HG03575 (cell line): ENCODE data around the gene TRMU.
"Not testable (repeated sequence)": the region's sequence is repeated elsewhere in the genome, so short reads cannot be mapped to it uniquely, and the experiment has no call there.

Experiments
- ATAC-seq: cut with Tn5 transposase; IDR thresholded peaks from one replicate; pipeline ENCODE4 v1.9.1; 2021; ENCODE audit not compliant: unreplicated experiment, insufficient number of reproducible peaks, low FRiP score; ENCODE audit errors: extremely low read depth

Gene TRMU

DNA sequence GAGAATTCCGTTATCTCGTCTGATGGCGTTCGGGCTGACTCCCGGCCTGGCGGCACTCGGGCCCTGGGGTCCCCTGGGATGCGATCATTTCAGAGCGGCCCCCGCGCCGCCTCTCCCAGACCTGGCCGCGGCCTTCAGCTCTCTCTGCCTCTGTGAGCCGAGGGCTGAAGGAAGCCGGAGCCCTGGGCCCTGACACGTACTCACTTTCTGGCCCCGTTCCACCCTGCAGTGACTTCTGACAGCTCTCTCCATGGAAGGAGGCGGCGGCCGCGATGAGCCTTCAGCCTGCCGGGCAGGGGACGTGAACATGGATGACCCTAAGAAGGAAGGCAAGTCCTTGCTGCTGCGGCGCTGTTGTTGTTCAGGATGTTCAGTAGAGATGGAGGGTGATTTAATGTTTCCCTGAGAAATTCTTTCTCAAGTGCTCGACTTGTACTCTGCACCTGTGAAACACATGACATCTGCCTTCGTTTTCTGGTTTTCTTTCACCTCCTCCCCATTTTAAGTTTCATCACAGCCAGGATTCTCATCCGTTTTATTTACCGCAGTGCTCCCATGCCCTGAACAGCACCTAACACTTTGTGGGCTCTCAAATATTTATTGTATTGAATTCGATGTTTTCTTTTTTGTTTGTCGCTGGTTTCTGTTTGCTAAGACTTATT is 38.2 kb upstream of the TRMU start:
- no peak for ATAC-seq

GRCh38 chr22:46299101-46299500 is 36.4 kb upstream of the TRMU start:
- ATAC-seq = no peak

GRCh38 chr22:46300491-46300890 is 35.0 kb upstream of the TRMU start:
- no peak for ATAC-seq

GRCh38 chr22:46303347-46303965 is 32.1 kb upstream of the TRMU start:
- ATAC-seq = no peak

- ATAC-seq = no peak
Measured at GRCh38 chr22:46308283-46308988, 27.1 kb upstream of the TRMU start.

DNA sequence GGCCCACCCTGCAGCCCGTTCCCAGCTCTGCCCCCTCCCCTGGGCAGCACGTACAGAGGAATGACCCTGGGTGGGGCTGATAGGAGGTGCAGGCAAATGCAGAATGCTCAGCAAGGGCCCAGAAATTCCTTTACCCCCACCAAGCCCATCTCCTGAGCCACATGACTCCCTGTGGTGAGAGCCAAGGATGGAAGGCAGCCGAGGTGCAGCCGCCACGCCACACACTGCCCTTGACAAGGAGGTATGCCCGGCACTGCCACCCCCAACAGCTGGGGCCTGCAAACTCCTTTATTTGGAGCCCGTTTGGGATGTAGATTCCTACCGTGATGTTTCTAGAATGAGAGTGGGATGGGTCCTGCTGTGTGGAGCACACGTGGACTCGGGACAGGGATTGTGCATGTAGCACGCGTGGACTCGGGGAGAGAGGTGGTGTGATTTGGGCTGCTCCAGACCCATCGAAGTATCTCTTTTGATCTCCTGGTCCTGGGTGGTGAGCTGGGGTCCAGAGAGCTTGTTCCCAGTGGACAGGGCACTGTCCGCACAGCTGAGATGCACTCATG is 25.9 kb upstream of the TRMU start:
- no peak for ATAC-seq

GRCh38 chr22:46312056-46312455 is 23.5 kb upstream of the TRMU start:
- no peak for ATAC-seq

DNA sequence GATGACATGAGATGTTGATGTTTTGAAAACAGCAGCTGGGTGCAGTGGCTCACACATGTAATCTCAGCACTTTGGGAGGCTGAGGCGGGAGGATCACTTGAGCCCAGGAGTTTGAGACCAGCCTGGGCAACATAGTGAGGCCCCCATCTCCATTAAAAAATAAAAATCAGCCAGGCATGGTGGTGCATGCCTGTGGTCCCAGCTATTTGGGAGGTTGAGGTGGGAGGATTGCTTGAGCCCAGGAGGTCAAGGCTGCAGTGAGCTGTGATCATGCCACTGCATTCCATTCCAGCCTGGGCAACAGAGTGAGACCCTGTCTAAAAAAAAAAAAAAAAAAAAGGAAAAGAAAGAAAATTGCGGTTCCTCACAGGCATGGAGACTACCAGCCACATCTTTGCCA is 22.7 kb upstream of the TRMU start:
- ATAC-seq = not testable (repeated sequence)

DNA sequence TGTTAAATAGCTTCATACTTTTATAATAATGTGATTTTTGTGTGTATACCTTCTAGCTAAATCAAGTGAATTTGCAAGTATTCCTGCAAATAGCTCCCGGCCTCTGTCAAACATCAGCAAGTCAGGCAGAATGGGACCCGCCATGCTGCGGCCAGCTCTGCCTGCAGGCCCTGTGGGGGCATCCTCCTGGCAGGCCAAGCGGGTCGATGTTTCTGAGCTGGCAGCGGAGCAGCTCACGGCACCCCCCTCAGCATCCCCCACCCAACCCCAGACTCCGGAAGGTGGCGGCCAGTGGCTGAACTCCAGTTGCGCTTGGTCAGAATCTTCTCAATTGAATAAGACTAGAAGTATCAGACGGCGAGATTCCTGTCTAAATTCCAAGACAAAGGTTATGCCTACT is 19.5 kb upstream of the TRMU start:
- no peak for ATAC-seq

GRCh38 chr22:46317646-46318045 is 17.9 kb upstream of the TRMU start:
- no peak for ATAC-seq

- no peak for ATAC-seq
Measured at GRCh38 chr22:46318576-46318975, 16.9 kb upstream of the TRMU start.

DNA sequence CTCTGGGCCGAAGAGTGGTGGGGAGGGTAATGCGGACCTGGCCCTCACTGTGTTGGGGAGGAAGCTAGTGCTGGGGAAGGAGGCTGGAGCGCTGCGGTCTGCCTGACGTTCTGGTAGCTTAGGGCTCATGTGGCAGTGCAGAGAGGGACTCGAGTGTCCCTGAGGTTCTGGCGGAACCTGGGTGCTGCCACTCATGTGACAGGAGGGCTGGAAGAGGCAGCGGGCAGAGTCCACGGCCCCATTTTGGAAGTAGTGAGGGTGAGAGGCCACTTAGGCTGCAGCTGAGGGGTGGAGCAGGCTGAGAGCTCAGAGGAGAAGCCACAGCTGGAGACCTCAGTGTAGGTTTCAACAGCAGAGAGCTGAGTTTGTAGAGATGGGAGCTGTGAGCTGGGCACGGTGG is 16.2 kb upstream of the TRMU start:
- ATAC-seq = no peak

- no peak for ATAC-seq
Measured at GRCh38 chr22:46320166-46320710, 15.3 kb upstream of the TRMU start.

DNA sequence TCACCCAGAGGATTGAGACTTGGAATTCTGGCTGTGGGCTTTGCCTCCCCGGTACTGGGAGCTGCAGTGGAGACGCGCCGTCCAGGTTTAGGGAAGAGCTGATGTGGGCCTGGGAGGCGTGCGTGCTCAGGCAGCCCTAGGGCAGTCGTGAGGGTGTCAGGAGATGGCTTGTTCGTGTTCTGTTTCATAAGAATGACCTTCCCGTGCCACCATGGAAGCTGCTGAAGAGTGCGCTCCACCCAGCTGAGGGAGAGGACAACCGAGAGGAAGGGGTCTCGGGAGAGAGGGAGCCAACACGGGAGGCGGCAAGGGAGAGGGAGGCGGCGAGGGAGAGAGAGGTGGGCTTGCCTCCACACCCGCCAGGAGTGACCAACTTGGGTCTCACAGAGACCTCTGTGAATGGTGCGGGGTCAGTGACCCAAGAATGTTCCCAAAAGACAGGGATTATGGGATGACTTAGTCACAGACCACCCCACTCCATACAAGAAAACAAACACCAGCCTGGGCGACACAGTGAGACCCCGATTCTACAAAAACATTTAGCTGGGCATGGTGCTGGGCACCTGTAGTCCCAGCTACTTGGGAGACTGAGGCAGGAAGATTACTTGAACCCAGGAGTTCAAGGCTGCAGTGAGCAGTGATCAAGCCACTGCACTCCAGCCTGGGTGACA is 14.7 kb upstream of the TRMU start:
- no peak for ATAC-seq

DNA sequence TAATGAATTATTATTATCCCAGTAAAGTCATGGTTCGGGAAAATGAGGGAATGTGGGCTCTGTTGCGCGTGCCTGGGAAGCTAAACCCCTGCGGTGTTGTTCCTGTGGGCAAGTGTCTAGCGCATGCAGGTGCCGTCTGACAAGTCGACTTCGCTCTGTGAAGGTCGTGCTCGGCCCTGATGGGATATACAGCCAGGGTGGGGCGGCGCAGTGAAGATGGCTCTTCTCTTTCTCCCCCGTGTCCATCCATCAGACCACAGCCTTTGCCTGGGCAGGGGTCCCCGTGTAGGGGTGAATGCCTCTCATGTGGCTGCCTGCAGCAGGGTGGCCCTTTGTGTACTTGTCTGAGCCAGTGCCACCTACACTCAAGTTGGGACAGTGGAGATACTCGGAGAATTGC is 12.8 kb upstream of the TRMU start:
- ATAC-seq = no peak

- ATAC-seq = no peak
Measured at GRCh38 chr22:46323162-46323561, 12.4 kb upstream of the TRMU start.

GRCh38 chr22:46326066-46326680 is 9.3 kb upstream of the TRMU start:
- no peak for ATAC-seq

DNA sequence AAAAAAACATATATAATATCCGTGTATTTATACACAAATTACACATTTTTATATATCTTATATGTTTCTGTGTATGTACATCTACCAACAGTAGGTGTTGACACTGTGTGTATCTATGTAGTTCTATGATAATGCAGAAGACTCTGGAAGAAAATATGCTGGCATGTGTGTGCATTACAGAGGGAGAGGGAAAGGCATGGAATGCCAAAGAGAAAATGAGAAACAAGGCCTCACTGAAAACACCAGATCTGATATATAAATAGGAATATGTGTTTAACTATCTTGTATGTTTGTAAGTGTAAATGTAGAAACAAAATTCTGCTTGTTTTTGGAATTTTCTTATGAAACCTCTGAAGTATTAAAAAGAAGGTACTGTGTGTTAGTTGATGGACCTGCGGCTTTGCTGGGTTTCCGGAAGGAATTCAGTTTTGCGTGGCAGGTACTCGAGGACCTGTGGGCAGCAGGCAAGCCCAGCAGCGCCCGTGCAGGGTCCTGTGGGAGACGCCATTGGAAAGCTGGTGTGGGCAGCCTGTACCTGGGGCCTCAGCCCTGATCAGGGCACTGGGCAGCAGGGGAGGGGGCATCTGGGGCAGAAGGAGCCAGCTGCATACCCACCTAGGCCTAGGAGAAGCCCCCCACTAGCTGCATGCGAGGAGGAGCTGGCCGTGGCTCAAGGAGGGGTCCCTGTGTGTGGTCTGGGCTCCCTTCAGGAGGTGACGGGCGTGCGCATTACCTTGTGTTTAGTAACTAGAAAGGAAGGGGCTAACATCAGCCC is 7.6 kb upstream of the TRMU start:
- no peak for ATAC-seq
